T47D (cell line): ENCODE results near the gene ASB2.

ENCODE experiments used
- DNase-seq, 2 experiments: peaks; one replicate each; pipeline versions ENCODE4 v3.0.0 to v3.0.0-alpha.2; 2011 to 2012; ENCODE audit warnings: low read depth in 1 of 2, low spot score in 1 of 2
- JUND ChIP-seq: IDR thresholded peaks from 2 replicates; pipeline ENCODE4 v1.6.1; 2012; ENCODE audit warnings: low read depth
- in situ Hi-C: cut with HindIII; loops from 2 replicates; pipeline ENCODE4 v1.10.0; 2016; ENCODE audit warnings: low sequenced_read_pairs, low pct_unique_long_range_greater_than_20kb

ASB2 gene

GRCh38 chr14:93953739-93954515 lies 22.4 kb downstream of the ASB2 start:
- no peak for TF ChIP-seq JUND
- in situ Hi-C loops: no loop called here
- no peak for DNase-seq

DNA sequence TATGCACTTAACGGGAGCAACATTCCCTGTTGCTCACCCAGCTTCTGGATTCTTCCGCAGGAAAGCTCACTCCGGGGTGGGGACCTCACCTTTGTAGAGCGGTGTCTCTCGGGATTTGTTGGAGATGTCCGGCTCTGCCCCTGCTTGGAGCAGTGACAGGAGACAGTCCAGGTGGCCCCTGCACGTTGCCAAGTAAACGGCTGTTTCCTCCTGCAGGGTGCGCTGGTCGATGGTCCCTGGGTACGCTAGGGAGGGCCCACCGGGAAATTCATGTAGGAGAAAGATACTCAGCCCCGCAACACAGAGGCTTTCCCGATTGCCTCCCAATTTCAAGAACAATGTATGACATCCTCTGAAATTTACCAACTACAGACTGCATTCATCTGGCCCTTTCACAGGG lies 23.1 kb downstream of the ASB2 start:
- DNase-seq: no peak
- in situ Hi-C loops: no loop called here
- TF ChIP-seq JUND: no peak

DNA sequence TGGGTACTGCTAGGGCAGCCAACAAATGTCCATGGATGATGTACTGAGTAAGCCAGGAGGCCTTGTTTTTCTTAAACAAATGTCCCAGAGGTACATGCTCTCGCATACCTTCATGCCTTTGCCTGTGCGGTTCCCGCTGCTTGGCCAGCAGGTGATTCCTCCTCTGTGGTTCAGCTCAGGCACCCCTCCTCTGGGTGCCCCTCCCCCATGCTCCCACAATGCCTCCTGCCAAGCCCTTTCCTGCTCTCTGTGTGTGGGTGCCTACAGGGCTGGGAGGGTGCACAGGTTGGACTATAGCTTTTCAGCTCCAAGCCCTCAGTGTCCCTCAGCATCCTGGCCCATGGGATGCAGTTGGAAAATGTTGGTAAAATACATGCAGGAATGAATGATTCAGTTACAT lies 23.5 kb downstream of the ASB2 start:
- DNase-seq: no peak
- TF ChIP-seq JUND: no peak
- in situ Hi-C loops: no loop called here

DNA sequence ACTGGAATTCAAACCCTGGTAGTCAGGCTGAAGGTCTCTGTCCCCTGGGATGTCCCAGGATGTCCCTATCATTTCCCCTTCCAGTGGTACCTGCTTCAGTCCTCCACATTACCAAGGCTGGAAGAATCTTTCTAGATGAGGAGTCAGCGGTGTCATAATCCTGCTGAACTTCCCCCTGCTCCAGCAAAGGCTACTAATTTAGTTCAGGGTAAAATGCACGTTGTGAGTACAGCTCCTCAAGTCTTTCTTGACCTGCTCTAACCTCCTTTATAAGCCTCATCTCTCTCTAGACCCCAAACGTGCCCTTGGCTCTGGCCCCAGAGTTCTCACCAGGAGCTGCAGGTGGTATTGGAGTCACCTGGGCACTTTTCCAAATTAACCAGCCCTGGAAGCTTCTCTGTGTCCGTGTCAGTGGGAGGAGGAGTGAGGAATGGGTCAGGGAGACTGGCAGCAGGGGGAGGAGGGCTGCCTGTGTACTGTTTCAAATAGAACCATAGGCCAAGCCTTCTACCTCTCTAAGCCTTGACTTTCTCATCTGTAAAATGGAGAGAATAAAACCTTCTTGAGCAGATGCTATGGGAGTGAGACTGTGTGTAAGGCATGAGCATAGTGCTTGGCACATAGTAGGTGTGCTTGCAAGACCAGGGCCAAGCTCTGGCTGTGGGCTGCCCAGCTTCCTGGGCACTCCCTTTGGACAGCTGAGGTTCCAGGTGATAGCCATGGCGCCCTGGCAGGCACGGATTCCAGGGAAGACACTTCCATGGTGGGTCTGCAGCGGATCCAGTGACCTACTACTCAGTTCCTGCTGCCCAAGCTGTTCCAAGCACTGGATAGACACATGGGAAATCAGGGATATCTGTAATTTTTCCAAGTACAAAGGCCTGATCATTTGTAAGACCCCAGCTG lies 24.5 kb downstream of the ASB2 start:
- no peak for DNase-seq
- in situ Hi-C loops: no loop called here
- no peak for TF ChIP-seq JUND

DNA sequence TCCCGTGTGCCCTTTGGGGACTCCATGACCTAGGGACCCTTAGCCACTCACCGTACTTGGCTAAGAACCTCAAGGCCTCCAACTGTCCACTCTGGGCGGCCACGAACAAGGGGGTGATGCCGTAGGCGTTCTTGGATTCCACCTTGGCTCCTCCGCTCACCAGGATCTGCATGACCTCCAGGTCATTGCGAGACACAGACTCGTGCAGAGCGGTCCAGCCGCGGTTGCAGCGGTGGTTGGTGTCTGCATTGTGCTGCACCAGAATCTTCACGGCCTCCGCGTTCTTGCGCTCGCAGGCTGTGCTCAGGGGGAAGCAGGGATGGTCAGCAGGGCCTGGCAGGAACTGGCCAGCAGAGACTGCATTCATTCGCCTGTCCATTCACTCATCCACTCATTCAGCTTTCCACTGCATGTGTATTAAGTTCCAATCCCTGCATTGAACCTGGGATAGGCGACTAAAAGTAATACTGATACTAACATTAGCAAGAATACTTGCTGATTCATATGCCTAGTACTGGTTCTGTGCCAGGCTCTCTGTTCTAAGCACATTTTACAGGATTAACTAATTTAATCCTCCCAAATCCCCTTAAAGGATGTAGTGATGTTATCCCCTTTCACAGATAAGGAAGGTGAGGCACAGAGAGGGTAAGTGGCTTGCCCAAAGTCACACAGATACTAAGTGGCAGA lies 25.3 kb downstream of the ASB2 start:
- in situ Hi-C loops: no loop called here
- DNase-seq: no peak
- no peak for TF ChIP-seq JUND

- in situ Hi-C loops: no loop called here
- no peak for TF ChIP-seq JUND
- DNase-seq: no peak
Measured at GRCh38 chr14:93949511-93950075, 26.8 kb downstream of the ASB2 start.

- TF ChIP-seq JUND: no peak
- in situ Hi-C loops: no loop called here
- DNase-seq: no peak
Measured at GRCh38 chr14:93947282-93947681, 29.1 kb downstream of the ASB2 start.

DNA sequence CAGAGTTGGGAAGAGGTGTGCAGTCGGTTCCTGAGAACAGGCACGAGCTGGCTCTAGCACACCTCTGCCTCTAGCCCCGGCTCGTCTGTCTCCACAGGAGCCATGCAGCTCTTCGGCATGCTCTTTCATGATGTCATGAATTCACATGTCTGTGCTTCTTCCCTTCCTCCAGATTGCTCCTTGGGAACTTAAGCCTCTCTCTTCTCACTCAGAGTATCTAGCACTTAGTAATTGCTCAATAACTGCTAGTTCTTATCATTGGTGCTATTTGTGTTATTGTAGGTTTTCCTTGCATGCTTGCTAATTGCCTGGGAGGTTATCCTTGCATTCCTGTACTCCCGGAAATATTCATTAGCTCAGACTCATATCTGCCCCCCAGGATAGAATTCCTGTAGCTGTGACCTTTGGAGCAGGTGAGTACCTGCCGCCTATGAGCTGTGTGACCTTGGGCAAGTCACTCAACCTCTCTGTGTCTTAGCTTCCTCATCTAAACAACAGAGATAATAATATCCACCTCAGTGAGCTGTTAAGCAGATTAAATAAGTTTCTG lies 29.8 kb downstream of the ASB2 start:
- in situ Hi-C loops: no loop called here
- DNase-seq: no peak
- no peak for TF ChIP-seq JUND

GRCh38 chr14:93946104-93946503 lies 30.3 kb downstream of the ASB2 start:
- in situ Hi-C loops: no loop called here
- DNase-seq: no peak
- no peak for TF ChIP-seq JUND

DNA sequence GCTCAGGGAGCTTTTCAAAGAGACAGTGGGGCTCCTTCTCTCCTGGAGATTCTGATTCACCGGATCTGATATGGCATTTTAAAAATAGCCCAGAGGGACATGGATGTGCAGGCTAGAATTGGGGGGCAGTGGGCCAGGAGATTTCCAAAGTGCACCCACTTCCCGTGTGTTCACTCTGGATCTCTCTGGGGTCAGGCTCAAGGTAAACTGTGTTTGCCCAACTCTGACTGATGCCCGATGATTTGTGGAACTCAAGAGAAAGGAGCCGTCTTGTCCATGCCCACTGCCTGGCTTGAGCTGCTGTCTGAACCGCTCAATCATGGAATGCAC lies 31.3 kb downstream of the ASB2 start:
- TF ChIP-seq JUND: no peak
- no peak for DNase-seq
- in situ Hi-C loops: no loop called here

- in situ Hi-C loops: no loop called here
- peak in 1 of 2 experiments; percentile 43 for DNase-seq
- no peak for TF ChIP-seq JUND
Measured at GRCh38 chr14:93944348-93945069, 31.9 kb downstream of the ASB2 start.

GRCh38 chr14:93943930-93944329 lies 32.4 kb downstream of the ASB2 start:
- DNase-seq: no peak
- in situ Hi-C loops: no loop called here
- TF ChIP-seq JUND: no peak
